GM23338 (cell line): ENCODE data around the gene WDR20. TPM values are rescaled to one million over a fixed set of nuclear protein-coding genes. Genes with fewer than 3 reads are reported as not detected.

Experiments used
- ATAC-seq: fragments of 200-7000 bp; cut with Tn5 transposase; 3 replicates; pipeline ENCODE4 v1.9.1; 2020
- DNase-seq: peaks from one replicate; pipeline ENCODE4 v3.0.0-alpha.2; 2015; ENCODE audit warnings: low spot score
- H2AFZ ChIP-seq: fragments of 200-600 bp; sonication (generic); 2 replicates; pipeline ENCODE4 v1.8.0; 2016; ENCODE audit warnings: antibody characterized with exemption, mild to moderate bottlenecking, moderate library complexity
- H3F3A ChIP-seq: fragments of 200-600 bp; sonication (generic); replicated peaks from 2 replicates; pipeline ENCODE4 v1.8.0; 2017; ENCODE audit warnings: antibody characterized with exemption, mixed run types, low read depth
- H3K27ac ChIP-seq: fragments of 200-600 bp; sonication (generic); 2 replicates; pipeline ENCODE4 v1.6.1; 2016; ENCODE audit warnings: low read depth
- H3K27me3 ChIP-seq: fragments of 200-600 bp; sonication (generic); 2 replicates; pipeline ENCODE4 v1.8.0; 2016; ENCODE audit warnings: mild to moderate bottlenecking, mixed run types, moderate library complexity; ENCODE audit not compliant: insufficient read depth
- H3K36me3 ChIP-seq: fragments of 200-600 bp; sonication (generic); 2 replicates; pipeline ENCODE4 v1.8.0; 2016; ENCODE audit warnings: mild to moderate bottlenecking; ENCODE audit not compliant: insufficient read depth
- H3K4me1 ChIP-seq: fragments of 200-600 bp; sonication (generic); 2 replicates; pipeline ENCODE4 v1.8.0; 2016; ENCODE audit warnings: mild to moderate bottlenecking, moderate library complexity; ENCODE audit not compliant: insufficient read depth
- H3K4me2 ChIP-seq: fragments of 200-600 bp; sonication (generic); 2 replicates; pipeline ENCODE4 v1.7.1; 2017; ENCODE audit warnings: mixed run types
- H3K4me3 ChIP-seq: fragments of 200-600 bp; sonication (generic); 2 replicates; pipeline ENCODE4 v1.6.1; 2016; ENCODE audit warnings: mixed run types
- H3K79me2 ChIP-seq: fragments of 200-600 bp; sonication (generic); replicated peaks from 2 replicates; pipeline ENCODE4 v1.8.0; 2017; ENCODE audit warnings: mild to moderate bottlenecking; ENCODE audit not compliant: insufficient read depth
- H3K9me2 ChIP-seq: fragments of 200-600 bp; sonication (generic); 2 replicates; pipeline ENCODE4 v1.8.0; 2017; ENCODE audit not compliant: insufficient read depth
- H4K20me1 ChIP-seq: fragments of 200-600 bp; sonication (generic); replicated peaks from 2 replicates; pipeline ENCODE4 v1.8.0; 2017; ENCODE audit warnings: mild to moderate bottlenecking; ENCODE audit not compliant: insufficient read depth
- H3K27ac Mint-ChIP-seq: 2 replicates; pipeline ENCODE4 v1.8.0; 2020; ENCODE audit warnings: inconsistent platforms, mild to moderate bottlenecking, moderate library complexity, mixed read lengths
- H3K27me3 Mint-ChIP-seq: 3 replicates; pipeline ENCODE4 v1.8.0; 2022; ENCODE audit warnings: low read depth, mild to moderate bottlenecking, moderate library complexity, mixed read lengths, inconsistent platforms; ENCODE audit not compliant: insufficient read depth, poor library complexity
- H3K36me3 Mint-ChIP-seq: 3 replicates; pipeline ENCODE4 v1.8.0; 2021; ENCODE audit warnings: low read depth, mild to moderate bottlenecking, inconsistent platforms, moderate library complexity, mixed read lengths
- H3K4me1 Mint-ChIP-seq: 3 replicates; pipeline ENCODE4 v1.8.0; 2020; ENCODE audit warnings: mild to moderate bottlenecking, inconsistent platforms, mixed read lengths
- H3K4me3 Mint-ChIP-seq: 3 replicates; pipeline ENCODE4 v1.8.0; 2021; ENCODE audit warnings: moderate library complexity, mild to moderate bottlenecking, inconsistent platforms, mixed read lengths
- H3K9me3 Mint-ChIP-seq: 3 replicates; pipeline ENCODE4 v1.8.0; 2020; ENCODE audit warnings: moderate library complexity, mild to moderate bottlenecking, inconsistent platforms, mixed read lengths
- CREB1 ChIP-seq: fragments of 250-450 bp; sonication (Bioruptor Pico); IDR thresholded peaks from 2 replicates; pipeline ENCODE4 v1.5.0; 2020; ENCODE audit warnings: low read depth, mild to moderate bottlenecking, moderate library complexity
- EZH2 ChIP-seq: fragments of 200-600 bp; sonication (generic); IDR thresholded peaks from one replicate; pipeline ENCODE4 v1.8.0; 2017; ENCODE audit warnings: antibody characterized with exemption, mild to moderate bottlenecking, low read depth; ENCODE audit not compliant: unreplicated experiment
- EZH2phosphoT487 ChIP-seq: fragments of 200-600 bp; sonication (generic); IDR thresholded peaks from one replicate; pipeline ENCODE4 v1.8.1; 2018; ENCODE audit warnings: antibody characterized with exemption; ENCODE audit not compliant: unreplicated experiment
- JUNB ChIP-seq: IDR thresholded peaks from one replicate; pipeline ENCODE4 v1.6.1; 2016; ENCODE audit warnings: antibody characterized with exemption; ENCODE audit not compliant: unreplicated experiment
- NANOG ChIP-seq: IDR thresholded peaks from 2 replicates; pipeline ENCODE4 v1.6.1; 2016; ENCODE audit warnings: antibody characterized with exemption, borderline replicate concordance
- POLR2AphosphoS5 ChIP-seq: IDR thresholded peaks from 2 replicates; pipeline ENCODE4 v1.6.1; 2016; ENCODE audit warnings: antibody characterized with exemption, low read depth
- ZNF114 ChIP-seq: fragments of 250-450 bp; sonication (Bioruptor Pico); IDR thresholded peaks from 2 replicates; pipeline ENCODE4 v1.5.0; 2020; ENCODE audit warnings: mild to moderate bottlenecking, moderate library complexity
- ZNF331 ChIP-seq: fragments of 250-450 bp; sonication (Bioruptor Pico); IDR thresholded peaks from 2 replicates; pipeline ENCODE4 v1.5.0; 2020; ENCODE audit warnings: low read depth, mild to moderate bottlenecking, moderate library complexity
- polyA plus RNA-seq: library from polyadenylated mRNA; unstranded; fragments of >200 nt; fragmentation: Nextera tagmentation; extraction: Ambion mirVana; gene quantifications from 2 replicates; pipeline ENCODE4 v1.2.1, GENCODE V29; 2016
- total RNA-seq: library from RNA; depleted of rRNA; stranded (reverse); fragments of >200 nt; shearing (Covaris generic); gene quantifications from 2 replicates; pipeline ENCODE4 v1.2.3, GENCODE V29; 2014
- TF ChIP-seq, protein P1 (sequence below): IDR thresholded peaks from one replicate; pipeline ENCODE4 v1.6.1; 2018; ENCODE audit warnings: antibody characterized with exemption; ENCODE audit not compliant: unreplicated experiment
- TF ChIP-seq, protein P2 (sequence below), 2 experiments: fragments of 200-600 bp in 1 of 2; sonication (generic) in 1 of 2; conservative IDR thresholded peaks; 2 replicates each; pipeline versions ENCODE4 v1.5.1 to v1.6.1; 2016 to 2017; ENCODE audit warnings: antibody characterized with exemption in 2 of 2, low read depth in 2 of 2, mild to moderate bottlenecking in 2 of 2, moderate library complexity in 1 of 2
- TF ChIP-seq, protein P3 (sequence below): fragments of 250-450 bp; sonication (Bioruptor Pico); IDR thresholded peaks from 2 replicates; pipeline ENCODE4 v1.5.0; 2020; ENCODE audit warnings: mild to moderate bottlenecking, moderate library complexity
- TF ChIP-seq, protein P4 (sequence below): IDR thresholded peaks from 2 replicates; pipeline ENCODE4 v1.6.1; 2016; ENCODE audit warnings: antibody characterized with exemption

The WDR20 gene
- total and polyA plus RNA-seq, 2 experiments from 2014 or later: 17.9 to 21.0 TPM

DNA sequence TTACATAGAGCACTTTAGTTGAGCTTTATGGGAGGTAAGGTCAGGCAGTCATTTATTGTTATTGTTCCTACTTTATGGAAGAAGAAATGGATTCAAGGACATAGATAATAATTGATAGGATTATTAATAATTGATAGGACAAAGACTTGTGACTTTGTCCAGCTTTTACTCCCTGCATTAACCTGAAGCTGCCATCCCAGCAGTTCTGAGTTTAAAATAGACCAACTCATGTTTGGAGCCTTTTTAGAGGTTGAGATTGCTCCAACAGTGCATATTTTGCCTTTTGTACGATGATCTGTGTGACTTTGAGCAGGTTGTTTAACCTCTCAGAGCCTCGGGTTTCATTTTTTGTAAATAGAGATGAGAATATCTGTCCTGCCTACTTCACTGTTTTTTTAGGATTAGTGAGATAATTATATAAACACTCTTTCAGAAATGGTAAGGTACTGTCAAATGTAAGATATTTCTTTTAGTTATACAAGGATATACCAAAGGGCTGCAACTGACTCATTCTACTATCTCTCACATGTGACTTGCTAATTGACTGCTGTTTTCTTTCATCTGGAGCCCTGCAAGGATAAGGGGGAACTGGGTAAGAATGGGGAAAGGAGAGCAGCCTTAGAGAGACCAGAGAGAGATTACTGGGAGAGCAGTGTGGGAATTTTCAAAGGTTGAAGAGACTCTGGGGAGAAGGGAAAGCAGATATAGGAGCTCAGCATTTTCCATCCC lies 15.3 kb downstream of the WDR20 start:
- DNase-seq: peak; percentile 28
- Mint-ChIP-seq H3K4me3 (no peak overlapping the region; the same call in 2 of the 3 replicates), H3K36me3 (peaks cover 21% of the 10 kb centered on the region), H3K27ac (peak overlapping the region; percentile 4; the same call in 1 of the 2 replicates), H3K9me3 (no peaks in the 10 kb centered on the region; the same call in 2 of the 3 replicates), H3K27me3 (peaks cover 9% of the 10 kb centered on the region), H3K4me1 (peaks cover 12% of the 10 kb centered on the region)
- Histone ChIP-seq H2AFZ (no peak overlapping the region), H3K27ac (no peak overlapping the region), H3F3A (0 out of 2 replicates have a peak, but pooled peaks cover 3% of the 10 kb centered on the region), H3K9me2 (no peaks in the 10 kb centered on the region), H4K20me1 (peaks cover 54% of the 10 kb centered on the region), H3K4me1 (peaks cover 12% of the 10 kb centered on the region), H3K4me2 (no peak overlapping the region), H3K27me3 (no peaks in the 10 kb centered on the region), H3K79me2 (peaks cover 98% of the 10 kb centered on the region), H3K36me3 (no peaks in the 10 kb centered on the region; the same call in 1 of the 2 replicates), H3K4me3 (no peak overlapping the region)
- peak; percentile 87 for ATAC-seq
- TF ChIP-seq ZNF114 (CRISPR knock-in tag): no peak
- no peak for TF ChIP-seq ZNF331 (CRISPR knock-in tag)
- TF ChIP-seq NANOG: no peak
- TF ChIP-seq, protein P1, sequence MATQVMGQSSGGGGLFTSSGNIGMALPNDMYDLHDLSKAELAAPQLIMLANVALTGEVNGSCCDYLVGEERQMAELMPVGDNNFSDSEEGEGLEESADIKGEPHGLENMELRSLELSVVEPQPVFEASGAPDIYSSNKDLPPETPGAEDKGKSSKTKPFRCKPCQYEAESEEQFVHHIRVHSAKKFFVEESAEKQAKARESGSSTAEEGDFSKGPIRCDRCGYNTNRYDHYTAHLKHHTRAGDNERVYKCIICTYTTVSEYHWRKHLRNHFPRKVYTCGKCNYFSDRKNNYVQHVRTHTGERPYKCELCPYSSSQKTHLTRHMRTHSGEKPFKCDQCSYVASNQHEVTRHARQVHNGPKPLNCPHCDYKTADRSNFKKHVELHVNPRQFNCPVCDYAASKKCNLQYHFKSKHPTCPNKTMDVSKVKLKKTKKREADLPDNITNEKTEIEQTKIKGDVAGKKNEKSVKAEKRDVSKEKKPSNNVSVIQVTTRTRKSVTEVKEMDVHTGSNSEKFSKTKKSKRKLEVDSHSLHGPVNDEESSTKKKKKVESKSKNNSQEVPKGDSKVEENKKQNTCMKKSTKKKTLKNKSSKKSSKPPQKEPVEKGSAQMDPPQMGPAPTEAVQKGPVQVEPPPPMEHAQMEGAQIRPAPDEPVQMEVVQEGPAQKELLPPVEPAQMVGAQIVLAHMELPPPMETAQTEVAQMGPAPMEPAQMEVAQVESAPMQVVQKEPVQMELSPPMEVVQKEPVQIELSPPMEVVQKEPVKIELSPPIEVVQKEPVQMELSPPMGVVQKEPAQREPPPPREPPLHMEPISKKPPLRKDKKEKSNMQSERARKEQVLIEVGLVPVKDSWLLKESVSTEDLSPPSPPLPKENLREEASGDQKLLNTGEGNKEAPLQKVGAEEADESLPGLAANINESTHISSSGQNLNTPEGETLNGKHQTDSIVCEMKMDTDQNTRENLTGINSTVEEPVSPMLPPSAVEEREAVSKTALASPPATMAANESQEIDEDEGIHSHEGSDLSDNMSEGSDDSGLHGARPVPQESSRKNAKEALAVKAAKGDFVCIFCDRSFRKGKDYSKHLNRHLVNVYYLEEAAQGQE: no peak
- TF ChIP-seq JUNB: no peak
- TF ChIP-seq, protein P2, sequence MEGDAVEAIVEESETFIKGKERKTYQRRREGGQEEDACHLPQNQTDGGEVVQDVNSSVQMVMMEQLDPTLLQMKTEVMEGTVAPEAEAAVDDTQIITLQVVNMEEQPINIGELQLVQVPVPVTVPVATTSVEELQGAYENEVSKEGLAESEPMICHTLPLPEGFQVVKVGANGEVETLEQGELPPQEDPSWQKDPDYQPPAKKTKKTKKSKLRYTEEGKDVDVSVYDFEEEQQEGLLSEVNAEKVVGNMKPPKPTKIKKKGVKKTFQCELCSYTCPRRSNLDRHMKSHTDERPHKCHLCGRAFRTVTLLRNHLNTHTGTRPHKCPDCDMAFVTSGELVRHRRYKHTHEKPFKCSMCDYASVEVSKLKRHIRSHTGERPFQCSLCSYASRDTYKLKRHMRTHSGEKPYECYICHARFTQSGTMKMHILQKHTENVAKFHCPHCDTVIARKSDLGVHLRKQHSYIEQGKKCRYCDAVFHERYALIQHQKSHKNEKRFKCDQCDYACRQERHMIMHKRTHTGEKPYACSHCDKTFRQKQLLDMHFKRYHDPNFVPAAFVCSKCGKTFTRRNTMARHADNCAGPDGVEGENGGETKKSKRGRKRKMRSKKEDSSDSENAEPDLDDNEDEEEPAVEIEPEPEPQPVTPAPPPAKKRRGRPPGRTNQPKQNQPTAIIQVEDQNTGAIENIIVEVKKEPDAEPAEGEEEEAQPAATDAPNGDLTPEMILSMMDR (conservative IDR thresholded peaks at IDR 0.05; ENCODE audit: low read depth in 2 of 2): no peak
- no peak for TF ChIP-seq POLR2AphosphoS5
- TF ChIP-seq EZH2phosphoT487: no peak
- TF ChIP-seq, protein P3, sequence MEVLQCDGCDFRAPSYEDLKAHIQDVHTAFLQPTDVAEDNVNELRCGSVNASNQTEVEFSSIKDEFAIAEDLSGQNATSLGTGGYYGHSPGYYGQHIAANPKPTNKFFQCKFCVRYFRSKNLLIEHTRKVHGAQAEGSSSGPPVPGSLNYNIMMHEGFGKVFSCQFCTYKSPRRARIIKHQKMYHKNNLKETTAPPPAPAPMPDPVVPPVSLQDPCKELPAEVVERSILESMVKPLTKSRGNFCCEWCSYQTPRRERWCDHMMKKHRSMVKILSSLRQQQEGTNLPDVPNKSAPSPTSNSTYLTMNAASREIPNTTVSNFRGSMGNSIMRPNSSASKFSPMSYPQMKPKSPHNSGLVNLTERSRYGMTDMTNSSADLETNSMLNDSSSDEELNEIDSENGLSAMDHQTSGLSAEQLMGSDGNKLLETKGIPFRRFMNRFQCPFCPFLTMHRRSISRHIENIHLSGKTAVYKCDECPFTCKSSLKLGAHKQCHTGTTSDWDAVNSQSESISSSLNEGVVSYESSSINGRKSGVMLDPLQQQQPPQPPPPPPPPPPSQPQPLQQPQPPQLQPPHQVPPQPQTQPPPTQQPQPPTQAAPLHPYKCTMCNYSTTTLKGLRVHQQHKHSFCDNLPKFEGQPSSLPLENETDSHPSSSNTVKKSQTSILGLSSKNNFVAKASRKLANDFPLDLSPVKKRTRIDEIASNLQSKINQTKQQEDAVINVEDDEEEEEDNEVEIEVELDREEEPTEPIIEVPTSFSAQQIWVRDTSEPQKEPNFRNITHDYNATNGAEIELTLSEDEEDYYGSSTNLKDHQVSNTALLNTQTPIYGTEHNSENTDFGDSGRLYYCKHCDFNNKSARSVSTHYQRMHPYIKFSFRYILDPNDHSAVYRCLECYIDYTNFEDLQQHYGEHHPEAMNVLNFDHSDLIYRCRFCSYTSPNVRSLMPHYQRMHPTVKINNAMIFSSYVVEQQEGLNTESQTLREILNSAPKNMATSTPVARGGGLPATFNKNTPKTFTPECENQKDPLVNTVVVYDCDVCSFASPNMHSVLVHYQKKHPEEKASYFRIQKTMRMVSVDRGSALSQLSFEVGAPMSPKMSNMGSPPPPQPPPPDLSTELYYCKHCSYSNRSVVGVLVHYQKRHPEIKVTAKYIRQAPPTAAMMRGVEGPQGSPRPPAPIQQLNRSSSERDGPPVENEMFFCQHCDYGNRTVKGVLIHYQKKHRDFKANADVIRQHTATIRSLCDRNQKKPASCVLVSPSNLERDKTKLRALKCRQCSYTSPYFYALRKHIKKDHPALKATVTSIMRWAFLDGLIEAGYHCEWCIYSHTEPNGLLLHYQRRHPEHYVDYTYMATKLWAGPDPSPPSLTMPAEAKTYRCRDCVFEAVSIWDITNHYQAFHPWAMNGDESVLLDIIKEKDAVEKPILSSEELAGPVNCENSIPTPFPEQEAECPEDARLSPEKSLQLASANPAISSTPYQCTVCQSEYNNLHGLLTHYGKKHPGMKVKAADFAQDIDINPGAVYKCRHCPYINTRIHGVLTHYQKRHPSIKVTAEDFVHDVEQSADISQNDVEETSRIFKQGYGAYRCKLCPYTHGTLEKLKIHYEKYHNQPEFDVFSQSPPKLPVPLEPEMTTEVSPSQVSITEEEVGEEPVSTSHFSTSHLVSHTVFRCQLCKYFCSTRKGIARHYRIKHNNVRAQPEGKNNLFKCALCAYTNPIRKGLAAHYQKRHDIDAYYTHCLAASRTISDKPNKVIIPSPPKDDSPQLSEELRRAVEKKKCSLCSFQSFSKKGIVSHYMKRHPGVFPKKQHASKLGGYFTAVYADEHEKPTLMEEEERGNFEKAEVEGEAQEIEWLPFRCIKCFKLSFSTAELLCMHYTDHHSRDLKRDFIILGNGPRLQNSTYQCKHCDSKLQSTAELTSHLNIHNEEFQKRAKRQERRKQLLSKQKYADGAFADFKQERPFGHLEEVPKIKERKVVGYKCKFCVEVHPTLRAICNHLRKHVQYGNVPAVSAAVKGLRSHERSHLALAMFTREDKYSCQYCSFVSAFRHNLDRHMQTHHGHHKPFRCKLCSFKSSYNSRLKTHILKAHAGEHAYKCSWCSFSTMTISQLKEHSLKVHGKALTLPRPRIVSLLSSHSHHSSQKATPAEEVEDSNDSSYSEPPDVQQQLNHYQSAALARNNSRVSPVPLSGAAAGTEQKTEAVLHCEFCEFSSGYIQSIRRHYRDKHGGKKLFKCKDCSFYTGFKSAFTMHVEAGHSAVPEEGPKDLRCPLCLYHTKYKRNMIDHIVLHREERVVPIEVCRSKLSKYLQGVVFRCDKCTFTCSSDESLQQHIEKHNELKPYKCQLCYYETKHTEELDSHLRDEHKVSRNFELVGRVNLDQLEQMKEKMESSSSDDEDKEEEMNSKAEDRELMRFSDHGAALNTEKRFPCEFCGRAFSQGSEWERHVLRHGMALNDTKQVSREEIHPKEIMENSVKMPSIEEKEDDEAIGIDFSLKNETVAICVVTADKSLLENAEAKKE (CRISPR knock-in tag): no peak
- no peak for TF ChIP-seq CREB1 (CRISPR knock-in tag)
- no peak for TF ChIP-seq EZH2
- TF ChIP-seq, protein P4, sequence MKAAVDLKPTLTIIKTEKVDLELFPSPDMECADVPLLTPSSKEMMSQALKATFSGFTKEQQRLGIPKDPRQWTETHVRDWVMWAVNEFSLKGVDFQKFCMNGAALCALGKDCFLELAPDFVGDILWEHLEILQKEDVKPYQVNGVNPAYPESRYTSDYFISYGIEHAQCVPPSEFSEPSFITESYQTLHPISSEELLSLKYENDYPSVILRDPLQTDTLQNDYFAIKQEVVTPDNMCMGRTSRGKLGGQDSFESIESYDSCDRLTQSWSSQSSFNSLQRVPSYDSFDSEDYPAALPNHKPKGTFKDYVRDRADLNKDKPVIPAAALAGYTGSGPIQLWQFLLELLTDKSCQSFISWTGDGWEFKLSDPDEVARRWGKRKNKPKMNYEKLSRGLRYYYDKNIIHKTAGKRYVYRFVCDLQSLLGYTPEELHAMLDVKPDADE: no peak
